NCI-H2171 treated with DMSO at 0.1 percent for 48 hours (cell line): ENCODE results near the gene KRT1.
A peak's percentile ranks its signal among the peaks of the same experiment; 100 is the strongest.

ENCODE experiments used
- DNase-seq: peaks from one replicate; lab custom pipeline; 2025; lab: John Stamatoyannopoulos, UW

The KRT1 gene

GRCh38 chr12:52636189-52636588, 44.0 kb downstream of the KRT1 start:
- DNase-seq: no peak

GRCh38 chr12:52634266-52635056, 45.7 kb downstream of the KRT1 start:
- DNase-seq: peak; percentile 89

- DNase-seq: peak; percentile 15
Measured at GRCh38 chr12:52633383-52633782, 46.8 kb downstream of the KRT1 start.

- DNase-seq: no peak
Measured at GRCh38 chr12:52632656-52633055, 47.6 kb downstream of the KRT1 start.

GRCh38 chr12:52631676-52632459, 48.3 kb downstream of the KRT1 start:
- no peak for DNase-seq

- DNase-seq: no peak
Measured at GRCh38 chr12:52631264-52631663, 48.9 kb downstream of the KRT1 start.

- no peak for DNase-seq
Measured at GRCh38 chr12:52630599-52631200, 49.5 kb downstream of the KRT1 start.

- no peak for DNase-seq
Measured at GRCh38 chr12:52630008-52630500, 50.2 kb downstream of the KRT1 start.

- DNase-seq: no peak
Measured at GRCh38 chr12:52629281-52630007, 50.8 kb downstream of the KRT1 start.

GRCh38 chr12:52628841-52629240, 51.4 kb downstream of the KRT1 start:
- DNase-seq: no peak

- DNase-seq: no peak
Measured at GRCh38 chr12:52628111-52628507, 52.1 kb downstream of the KRT1 start.

GRCh38 chr12:52627395-52628110, 52.7 kb downstream of the KRT1 start:
- no peak for DNase-seq
